Activated CD4-positive, alpha-beta T cell treated with anti-CD3 and anti-CD28 coated beads, Interleukin-2, amount 10 ng/mL, durations not matched to agents 24 days and 14 days (primary cell): ENCODE data around the gene BORCS8. TPM values are rescaled to one million over a fixed set of nuclear protein-coding genes. Genes with fewer than 3 reads are reported as not detected.
A peak's percentile ranks its signal among the peaks of the same experiment; 100 is the strongest.

Experiments
- DNase-seq: peaks from one replicate; pipeline ENCODE4 v3.0.0; 2022
- H3K27ac Mint-ChIP-seq: one replicate; pipeline ENCODE4 v1.8.0; 2022; ENCODE audit warnings: mild to moderate bottlenecking, mixed read lengths
- H3K27me3 Mint-ChIP-seq: one replicate; pipeline ENCODE4 v1.8.0; 2022; ENCODE audit warnings: mixed read lengths
- H3K36me3 Mint-ChIP-seq: one replicate; pipeline ENCODE4 v1.8.0; 2022; ENCODE audit warnings: low read depth, mild to moderate bottlenecking, mixed read lengths
- H3K4me1 Mint-ChIP-seq: one replicate; pipeline ENCODE4 v1.8.0; 2021; ENCODE audit warnings: mixed read lengths
- H3K4me3 Mint-ChIP-seq: one replicate; pipeline ENCODE4 v1.8.0; 2022; ENCODE audit warnings: mild to moderate bottlenecking, moderate library complexity, mixed read lengths
- H3K9me3 Mint-ChIP-seq: one replicate; pipeline ENCODE4 v1.8.0; 2021; ENCODE audit warnings: mixed read lengths
- intact Hi-C: fragments of 100-400 bp; cut with micrococcal nuclease; formaldehyde crosslinking; loops from one replicate; pipeline ENCODE4 v1.15.1; 2023
- total RNA-seq: library from RNA; stranded (reverse); gene quantifications from 2 replicates; pipeline ENCODE4 v1.2.3, GENCODE V29; 2022

The BORCS8 gene
- total RNA-seq, result 34.8 and 38.9 TPM in 2 replicates

GRCh38 chr19:19192078-19192882 is at the start of gene BORCS8, which contains the start of gene RFXANK:
TSS of gene BORCS8 (minus strand) at chr19:19192152. CDS start at chr19:19192117, 35 bp downstream.
TSS of gene RFXANK (plus strand) at chr19:19192258. CDS start at chr19:19193947, 1,689 bp downstream.
- peak; percentile 100 for DNase-seq
- peak within 1 kb of the TSS; percentile 98 for H3K27ac Mint-ChIP-seq
- intact Hi-C loops, result loop anchor here (1.0 to 5.0 kb wide), 5 partner anchors 11 to 273 kb away; partner anchors contain the start of genes ARMC6, COPE, DDX49 and GATAD2A
- no peaks in the 10 kb centered on the region for H3K9me3 Mint-ChIP-seq
- peak within 1 kb of the TSS; percentile 99 for H3K4me3 Mint-ChIP-seq
- H3K4me1 Mint-ChIP-seq, result peaks cover 32% of the 10 kb centered on the region
- H3K27me3 Mint-ChIP-seq, result no peaks in the 10 kb centered on the region
- peaks cover 27% of the 10 kb centered on the region for H3K36me3 Mint-ChIP-seq

GRCh38 chr19:19240476-19240875 is 48.5 kb upstream of the BORCS8 start:
- Mint-ChIP-seq H3K27me3 (peaks cover 3% of the 10 kb centered on the region), H3K4me3 (no peak overlapping the region), H3K27ac (no peak overlapping the region), H3K36me3 (no peaks in the 10 kb centered on the region), H3K9me3 (peaks cover 10% of the 10 kb centered on the region), H3K4me1 (no peaks in the 10 kb centered on the region)
- intact Hi-C loops, result no loop called here
- no peak for DNase-seq

GRCh38 chr19:19239675-19240074 is 47.7 kb upstream of the BORCS8 start:
- Mint-ChIP-seq H3K4me3 (no peak overlapping the region), H3K36me3 (no peaks in the 10 kb centered on the region), H3K9me3 (peaks cover 10% of the 10 kb centered on the region), H3K4me1 (no peaks in the 10 kb centered on the region), H3K27ac (no peak overlapping the region), H3K27me3 (peaks cover 3% of the 10 kb centered on the region)
- no peak for DNase-seq
- intact Hi-C loops, result no loop called here

- Mint-ChIP-seq H3K36me3 (no peaks in the 10 kb centered on the region), H3K9me3 (peaks cover 10% of the 10 kb centered on the region), H3K4me3 (no peak overlapping the region), H3K27me3 (peaks cover 3% of the 10 kb centered on the region), H3K4me1 (no peaks in the 10 kb centered on the region), H3K27ac (no peak overlapping the region)
- no peak for DNase-seq
- intact Hi-C loops, result no loop called here
Observed at GRCh38 chr19:19238126-19238894, 46.4 kb upstream of the BORCS8 start.

- intact Hi-C loops, result no loop called here
- no peaks in the 10 kb centered on the region for H3K4me1 Mint-ChIP-seq
- H3K9me3 Mint-ChIP-seq, result peaks cover 10% of the 10 kb centered on the region
- no peak overlapping the region for H3K27ac Mint-ChIP-seq
- DNase-seq, result no peak
- H3K4me3 Mint-ChIP-seq, result no peak overlapping the region
- no peaks in the 10 kb centered on the region for H3K36me3 Mint-ChIP-seq
- H3K27me3 Mint-ChIP-seq, result peaks cover 3% of the 10 kb centered on the region
Observed at GRCh38 chr19:19236173-19236572, 44.2 kb upstream of the BORCS8 start.

GRCh38 chr19:19234220-19234816 is 42.4 kb upstream of the BORCS8 start:
- no peaks in the 10 kb centered on the region for H3K4me1 Mint-ChIP-seq
- no peak for DNase-seq
- H3K9me3 Mint-ChIP-seq, result peaks cover 10% of the 10 kb centered on the region
- no peak overlapping the region for H3K4me3 Mint-ChIP-seq
- H3K27ac Mint-ChIP-seq, result no peak overlapping the region
- intact Hi-C loops, result no loop called here
- no peaks in the 10 kb centered on the region for H3K27me3 Mint-ChIP-seq
- H3K36me3 Mint-ChIP-seq, result no peaks in the 10 kb centered on the region

- H3K4me1 Mint-ChIP-seq, result no peaks in the 10 kb centered on the region
- H3K27ac Mint-ChIP-seq, result no peak overlapping the region
- H3K4me3 Mint-ChIP-seq, result no peak overlapping the region
- intact Hi-C loops, result no loop called here
- H3K36me3 Mint-ChIP-seq, result no peaks in the 10 kb centered on the region
- peaks cover 8% of the 10 kb centered on the region for H3K9me3 Mint-ChIP-seq
- DNase-seq, result no peak
- H3K27me3 Mint-ChIP-seq, result no peaks in the 10 kb centered on the region
Observed at GRCh38 chr19:19232261-19232721, 40.3 kb upstream of the BORCS8 start.

- no peak overlapping the region for H3K27ac Mint-ChIP-seq
- H3K9me3 Mint-ChIP-seq, result peaks cover 4% of the 10 kb centered on the region
Observed at GRCh38 chr19:19230999-19231398, 39.0 kb upstream of the BORCS8 start.

GRCh38 chr19:19229701-19230100 is 37.7 kb upstream of the BORCS8 start:
- Mint-ChIP-seq H3K4me3 (no peak overlapping the region), H3K4me1 (no peaks in the 10 kb centered on the region), H3K36me3 (no peaks in the 10 kb centered on the region), H3K27ac (no peak overlapping the region), H3K9me3 (no peaks in the 10 kb centered on the region), H3K27me3 (peaks cover 4% of the 10 kb centered on the region)
- DNase-seq, result no peak
- intact Hi-C loops, result no loop called here

More at GRCh38 chr19:19230999-19231398, 39.0 kb upstream of the BORCS8 start:
- H3K4me1 Mint-ChIP-seq, result no peaks in the 10 kb centered on the region
- DNase-seq, result no peak
- H3K27me3 Mint-ChIP-seq, result no peaks in the 10 kb centered on the region
- intact Hi-C loops, result no loop called here
- H3K36me3 Mint-ChIP-seq, result no peaks in the 10 kb centered on the region
- no peak overlapping the region for H3K4me3 Mint-ChIP-seq

- H3K4me3 Mint-ChIP-seq, result no peak overlapping the region
- H3K27me3 Mint-ChIP-seq, result peaks cover 16% of the 10 kb centered on the region
- no peaks in the 10 kb centered on the region for H3K4me1 Mint-ChIP-seq
- H3K36me3 Mint-ChIP-seq, result no peaks in the 10 kb centered on the region
- H3K9me3 Mint-ChIP-seq, result no peaks in the 10 kb centered on the region
- no peak overlapping the region for H3K27ac Mint-ChIP-seq
- intact Hi-C loops, result no loop called here
- no peak for DNase-seq
Observed at GRCh38 chr19:19227217-19227616, 35.3 kb upstream of the BORCS8 start.

- Mint-ChIP-seq H3K4me1 (no peaks in the 10 kb centered on the region), H3K27ac (no peak overlapping the region), H3K36me3 (no peaks in the 10 kb centered on the region), H3K4me3 (no peak overlapping the region), H3K9me3 (no peaks in the 10 kb centered on the region), H3K27me3 (peaks cover 16% of the 10 kb centered on the region)
- intact Hi-C loops, result no loop called here
- no peak for DNase-seq
Observed at GRCh38 chr19:19226663-19227062, 34.7 kb upstream of the BORCS8 start.

- peaks cover 16% of the 10 kb centered on the region for H3K27me3 Mint-ChIP-seq
- intact Hi-C loops, result no loop called here
- H3K9me3 Mint-ChIP-seq, result no peaks in the 10 kb centered on the region
- no peaks in the 10 kb centered on the region for H3K4me1 Mint-ChIP-seq
- no peak overlapping the region for H3K27ac Mint-ChIP-seq
- no peak overlapping the region for H3K4me3 Mint-ChIP-seq
- H3K36me3 Mint-ChIP-seq, result no peaks in the 10 kb centered on the region
- no peak for DNase-seq
Observed at GRCh38 chr19:19226204-19226603, 34.3 kb upstream of the BORCS8 start.

- H3K27ac Mint-ChIP-seq, result peak overlapping the region; percentile 34
Observed at GRCh38 chr19:19224852-19225494, 33.0 kb upstream of the BORCS8 start.

More at GRCh38 chr19:19224852-19225494, 33.0 kb upstream of the BORCS8 start:
- Mint-ChIP-seq H3K27me3 (peaks cover 18% of the 10 kb centered on the region), H3K36me3 (no peaks in the 10 kb centered on the region), H3K4me1 (no peaks in the 10 kb centered on the region), H3K9me3 (no peaks in the 10 kb centered on the region), H3K4me3 (peak overlapping the region; percentile 80)
- intact Hi-C loops, result loop anchor here (1.0 kb wide), 1 partner anchor 79 kb away; no protein-coding TSS in a partner anchor
- peak; percentile 94 for DNase-seq
